Astrocyte (in vitro differentiated cells and primary cell): Measurements from ENCODE around the gene ABCG2.

ENCODE experiments used
- EZH2 ChIP-seq: IDR thresholded peaks from 2 replicates; pipeline ENCODE4 v1.6.1; 2012; ENCODE audit warnings: mild to moderate bottlenecking, low read length, inconsistent platforms; ENCODE audit not compliant: insufficient read depth
- TF ChIP-seq, protein P1 (sequence below): IDR thresholded peaks from 2 replicates; pipeline ENCODE4 v1.5.1; 2011; ENCODE audit warnings: low read depth, mild to moderate bottlenecking, inconsistent platforms, low read length, moderate library complexity; ENCODE audit not compliant: insufficient read depth

- TF ChIP-seq, protein P1, sequence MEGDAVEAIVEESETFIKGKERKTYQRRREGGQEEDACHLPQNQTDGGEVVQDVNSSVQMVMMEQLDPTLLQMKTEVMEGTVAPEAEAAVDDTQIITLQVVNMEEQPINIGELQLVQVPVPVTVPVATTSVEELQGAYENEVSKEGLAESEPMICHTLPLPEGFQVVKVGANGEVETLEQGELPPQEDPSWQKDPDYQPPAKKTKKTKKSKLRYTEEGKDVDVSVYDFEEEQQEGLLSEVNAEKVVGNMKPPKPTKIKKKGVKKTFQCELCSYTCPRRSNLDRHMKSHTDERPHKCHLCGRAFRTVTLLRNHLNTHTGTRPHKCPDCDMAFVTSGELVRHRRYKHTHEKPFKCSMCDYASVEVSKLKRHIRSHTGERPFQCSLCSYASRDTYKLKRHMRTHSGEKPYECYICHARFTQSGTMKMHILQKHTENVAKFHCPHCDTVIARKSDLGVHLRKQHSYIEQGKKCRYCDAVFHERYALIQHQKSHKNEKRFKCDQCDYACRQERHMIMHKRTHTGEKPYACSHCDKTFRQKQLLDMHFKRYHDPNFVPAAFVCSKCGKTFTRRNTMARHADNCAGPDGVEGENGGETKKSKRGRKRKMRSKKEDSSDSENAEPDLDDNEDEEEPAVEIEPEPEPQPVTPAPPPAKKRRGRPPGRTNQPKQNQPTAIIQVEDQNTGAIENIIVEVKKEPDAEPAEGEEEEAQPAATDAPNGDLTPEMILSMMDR: no peak
- no peak for TF ChIP-seq EZH2
Observed at GRCh38 chr4:88043586-88044340, 114.7 kb downstream of the ABCG2 start.
